ENCODE data around the gene P4HA2. TPM values are rescaled to one million over a fixed set of nuclear protein-coding genes. Genes with fewer than 3 reads are reported as not detected.
"Not testable (repeated sequence)": the region's sequence is repeated elsewhere in the genome, so short reads cannot be mapped to it uniquely, and the experiment has no call there.

The P4HA2 gene
- total and polyA plus RNA-seq, 2 experiments from 2014 or later, result 139 to 246 TPM

GRCh38 chr5:132162945-132163344 is 64.7 kb downstream of the P4HA2 start:
- no peaks in the 10 kb centered on the region for H3K27me3 ChIP-seq
- H3K4me3 ChIP-seq, result no peak overlapping the region
- H3K79me2 ChIP-seq, result no peaks in the 10 kb centered on the region
- no peak for DNase-seq (ENCODE audit: low spot score)
- WGBS (ENCODE audit: low lambda C conversion rate, missing lambda C conversion rate), result 46% methylated on average over 1 of the region's 1 CpG
- TF ChIP-seq EZH2 (IDR thresholded peaks at IDR 0.05; ENCODE audit: borderline replicate concordance) (no peak), CTCF (IDR thresholded peaks at IDR 0.05; ENCODE audit: poor library complexity) (no peak), EZH2phosphoT487 (IDR thresholded peaks at IDR 0.05; ENCODE audit: low read depth, severe bottlenecking, unreplicated experiment) (no peak)
- H3K9me2 ChIP-seq (replicated peaks; ENCODE audit: insufficient read depth), result no peaks in the 10 kb centered on the region
- no peak overlapping the region for H2AFZ ChIP-seq
- H3K27ac ChIP-seq, result no peak overlapping the region
- H3K9me3 ChIP-seq (ENCODE audit: low read depth), result no peaks in the 10 kb centered on the region
- no peak overlapping the region for H3K4me2 ChIP-seq
- no peaks in the 10 kb centered on the region for H3K4me1 ChIP-seq (ENCODE audit: insufficient read depth)
- H3K36me3 ChIP-seq (replicated peaks; ENCODE audit: insufficient read depth, low read depth), result no peaks in the 10 kb centered on the region
- no peaks in the 10 kb centered on the region for H4K20me1 ChIP-seq (ENCODE audit: insufficient read depth, poor library complexity, severe bottlenecking)

GRCh38 chr5:132161574-132162326 is 65.9 kb downstream of the P4HA2 start:
- H3K4me2 ChIP-seq; H3K36me3 ChIP-seq (replicated peaks; ENCODE audit: insufficient read depth, low read depth); H3K9me3 ChIP-seq (ENCODE audit: low read depth); H3K27ac ChIP-seq; H3K4me1 ChIP-seq (ENCODE audit: insufficient read depth); H3K4me3 ChIP-seq; H3K27me3 ChIP-seq; H3K79me2 ChIP-seq; H2AFZ ChIP-seq; DNase-seq (ENCODE audit: low spot score); H3K9me2 ChIP-seq (replicated peaks; ENCODE audit: insufficient read depth); H4K20me1 ChIP-seq (ENCODE audit: insufficient read depth, poor library complexity, severe bottlenecking): not testable (repeated sequence)
- 98% methylated on average over 4 of the region's 5 CpGs for WGBS (ENCODE audit: low lambda C conversion rate, missing lambda C conversion rate)

GRCh38 chr5:132156413-132156812 is 71.2 kb downstream of the P4HA2 start:
- Histone ChIP-seq H3K27me3 (no peaks in the 10 kb centered on the region), H4K20me1 (ENCODE audit: insufficient read depth, poor library complexity, severe bottlenecking) (no peaks in the 10 kb centered on the region), H3K79me2 (no peaks in the 10 kb centered on the region), H3K4me3 (no peak overlapping the region), H3K4me1 (ENCODE audit: insufficient read depth) (no peaks in the 10 kb centered on the region), H3K27ac (no peak overlapping the region), H2AFZ (no peak overlapping the region), H3K9me2 (replicated peaks; ENCODE audit: insufficient read depth) (no peaks in the 10 kb centered on the region), H3K36me3 (replicated peaks; ENCODE audit: insufficient read depth, low read depth) (no peaks in the 10 kb centered on the region), H3K4me2 (no peak overlapping the region), H3K9me3 (ENCODE audit: low read depth) (no peaks in the 10 kb centered on the region)
- 76% methylated on average over 4 of the region's 4 CpGs for WGBS (ENCODE audit: low lambda C conversion rate, missing lambda C conversion rate)
- DNase-seq (ENCODE audit: low spot score), result no peak
- TF ChIP-seq CTCF (IDR thresholded peaks at IDR 0.05; ENCODE audit: poor library complexity) (no peak), EZH2phosphoT487 (IDR thresholded peaks at IDR 0.05; ENCODE audit: low read depth, severe bottlenecking, unreplicated experiment) (no peak), EZH2 (IDR thresholded peaks at IDR 0.05; ENCODE audit: borderline replicate concordance) (no peak)

- H3K79me2 ChIP-seq, result no peaks in the 10 kb centered on the region
- H2AFZ ChIP-seq, result no peak overlapping the region
- no peaks in the 10 kb centered on the region for H4K20me1 ChIP-seq (ENCODE audit: insufficient read depth, poor library complexity, severe bottlenecking)
- no peak for DNase-seq (ENCODE audit: low spot score)
- no peak overlapping the region for H3K4me2 ChIP-seq
- no peaks in the 10 kb centered on the region for H3K9me2 ChIP-seq (replicated peaks; ENCODE audit: insufficient read depth)
- peaks cover 12% of the 10 kb centered on the region for H3K27me3 ChIP-seq
- no peak overlapping the region for H3K27ac ChIP-seq
- WGBS (ENCODE audit: low lambda C conversion rate, missing lambda C conversion rate), result 62% methylated on average over 2 of the region's 2 CpGs
- H3K36me3 ChIP-seq (replicated peaks; ENCODE audit: insufficient read depth, low read depth), result no peaks in the 10 kb centered on the region
- no peaks in the 10 kb centered on the region for H3K4me1 ChIP-seq (ENCODE audit: insufficient read depth)
- no peaks in the 10 kb centered on the region for H3K9me3 ChIP-seq (ENCODE audit: low read depth)
- no peak overlapping the region for H3K4me3 ChIP-seq
- no peak for TF ChIP-seq CTCF (IDR thresholded peaks at IDR 0.05; ENCODE audit: poor library complexity)
- no peak for TF ChIP-seq EZH2phosphoT487 (IDR thresholded peaks at IDR 0.05; ENCODE audit: low read depth, severe bottlenecking, unreplicated experiment)
- TF ChIP-seq EZH2 (IDR thresholded peaks at IDR 0.05; ENCODE audit: borderline replicate concordance), result no peak
Observed at GRCh38 chr5:132150565-132150964, 77.1 kb downstream of the P4HA2 start.
